Erythroblast (primary cell): ENCODE measurements around the gene RIC3.

Experiments
- GATA1 ChIP-seq: IDR thresholded peaks from 2 replicates; pipeline ENCODE4 v1.6.1; 2011; ENCODE audit warnings: low read depth, mild to moderate bottlenecking, control low read depth, low read length, moderate library complexity
- POLR2A ChIP-seq: IDR thresholded peaks from 2 replicates; pipeline ENCODE4 v1.6.1; 2011; ENCODE audit warnings: mild to moderate bottlenecking, low read length

GRCh38 chr11:8107642-8108041 lies 61.2 kb downstream of the RIC3 start:
- TF ChIP-seq POLR2A = no peak
- no peak for TF ChIP-seq GATA1
